Fibroblast of skin of abdomen (primary cell): ENCODE data around the gene ELMOD1.
A peak's percentile ranks its signal among the peaks of the same experiment; 100 is the strongest.

Source experiments
- DNase-seq: peaks from one replicate; pipeline ENCODE4 v3.0.0-alpha.2; 2013

Gene ELMOD1

GRCh38 chr11:107691000-107691750 lies 100.2 kb downstream of the ELMOD1 start:
- DNase-seq = peak; percentile 57

- DNase-seq = peak; percentile 55
These were observed 104.5 kb downstream of the ELMOD1 start for GRCh38 chr11:107695446-107695845.

- DNase-seq = peak; percentile 95
These were observed 105.2 kb downstream of the ELMOD1 start for GRCh38 chr11:107696140-107696539.

- no peak for DNase-seq
These were observed 106.3 kb downstream of the ELMOD1 start for GRCh38 chr11:107697291-107697690.

- DNase-seq = no peak
These were observed 108.7 kb downstream of the ELMOD1 start for GRCh38 chr11:107699371-107700285.

- DNase-seq = no peak
These were observed 111.2 kb downstream of the ELMOD1 start for GRCh38 chr11:107702109-107702660.

GRCh38 chr11:107702723-107703122 lies 111.8 kb downstream of the ELMOD1 start:
- no peak for DNase-seq

GRCh38 chr11:107704451-107704850 lies 113.5 kb downstream of the ELMOD1 start:
- peak; percentile 45 for DNase-seq

- peak; percentile 90 for DNase-seq
These were observed 114.1 kb downstream of the ELMOD1 start for GRCh38 chr11:107705027-107705426.

- no peak for DNase-seq
These were observed 115.6 kb downstream of the ELMOD1 start for GRCh38 chr11:107706531-107706930.

GRCh38 chr11:107707215-107707671 lies 116.3 kb downstream of the ELMOD1 start:
- no peak for DNase-seq

- DNase-seq = no peak
These were observed 116.9 kb downstream of the ELMOD1 start for GRCh38 chr11:107707807-107708206.

GRCh38 chr11:107708792-107709191 lies 117.8 kb downstream of the ELMOD1 start:
- DNase-seq = no peak

GRCh38 chr11:107710301-107710700 lies 119.4 kb downstream of the ELMOD1 start:
- DNase-seq = no peak

- no peak for DNase-seq
These were observed 121.2 kb downstream of the ELMOD1 start, which contains the start of gene SLN for GRCh38 chr11:107711861-107712755. SLN (minus strand) TSS chr11:107712056.

- no peak for DNase-seq
These were observed 122.1 kb downstream of the ELMOD1 start for GRCh38 chr11:107713009-107713408.
